GM21528 (cell line): Measurements from ENCODE around the gene DOCK11.
A peak's percentile ranks its signal among the peaks of the same experiment; 100 is the strongest.
"Not testable (repeated sequence)": the region's sequence is repeated elsewhere in the genome, so short reads cannot be mapped to it uniquely, and the experiment has no call there.

Source experiments
- ATAC-seq: cut with Tn5 transposase; IDR thresholded peaks from one replicate; pipeline ENCODE4 v1.9.1; 2021; ENCODE audit warnings: mild to moderate bottlenecking, moderate library complexity; ENCODE audit not compliant: unreplicated experiment, low FRiP score

Gene DOCK11

GRCh38 chrX:118726887-118727685 lies 231.5 kb downstream of the DOCK11 start, which contains the start of gene IL13RA1:
Gene IL13RA1, plus strand, starts transcription at chrX:118727606. Its CDS starts 33 bp downstream, at chrX:118727639.
- ATAC-seq = peak; percentile 67

- no peak for ATAC-seq
Measured at GRCh38 chrX:118727686-118728339, 232.2 kb downstream of the DOCK11 start.

GRCh38 chrX:118729042-118729652 lies 233.5 kb downstream of the DOCK11 start:
- no peak for ATAC-seq

GRCh38 chrX:118730500-118731247 lies 235.1 kb downstream of the DOCK11 start:
- ATAC-seq = no peak

GRCh38 chrX:118732551-118732950 lies 236.9 kb downstream of the DOCK11 start:
- not testable (repeated sequence) for ATAC-seq

GRCh38 chrX:118734909-118735308 lies 239.3 kb downstream of the DOCK11 start:
- ATAC-seq = no peak
